PC-3 (cell line): ENCODE results near the gene SIX1. TPM values are rescaled to one million over a fixed set of nuclear protein-coding genes. Genes with fewer than 3 reads are reported as not detected.

ENCODE experiments used
- ATAC-seq: fragments of 200-7000 bp; cut with Tn5 transposase; 2 replicates; pipeline ENCODE4 v1.9.1; 2020; ENCODE audit warnings: mild to moderate bottlenecking, moderate library complexity
- BruUV-seq: library from RNA; stranded (reverse); fragments of 400-500 nt; replicated peaks from 2 replicates; lab custom pipeline; 2021; lab: Mats Ljungman, UMichigan
- CTCF ChIA-PET: fragments of 300-600 bp; sonication (Branson Sonifier 250); formaldehyde crosslinking; loops from one replicate; lab custom pipeline; 2022; ENCODE audit warnings: antibody characterized with exemption; lab: Charles Lee
- POLR2A ChIA-PET: fragments of 300-600 bp; sonication (Branson Sonifier 250); formaldehyde crosslinking; loops from one replicate; lab custom pipeline; 2022; ENCODE audit warnings: antibody characterized with exemption; ENCODE audit not compliant: unreplicated experiment; lab: Charles Lee
- DNase-seq: peaks from one replicate; pipeline ENCODE4 v3.0.0-alpha.2; 2015
- H2AFZ ChIP-seq: fragments of 300-600 bp; sonication (generic); 2 replicates; pipeline ENCODE4 v1.6.0; 2016; ENCODE audit warnings: antibody characterized with exemption, low read length
- H3F3A ChIP-seq: fragments of 300-600 bp; sonication (generic); one replicate; pipeline ENCODE4 v1.6.0; 2017; ENCODE audit warnings: antibody characterized with exemption, low read length, control low read depth, mild to moderate bottlenecking; ENCODE audit not compliant: unreplicated experiment
- H3K27ac ChIP-seq: fragments of 300-600 bp; sonication (generic); 2 replicates; pipeline ENCODE4 v1.5.1; 2016; ENCODE audit warnings: mild to moderate bottlenecking, low read length
- H3K27me3 ChIP-seq: fragments of 300-600 bp; sonication (generic); 2 replicates; pipeline ENCODE4 v1.6.1; 2016; ENCODE audit warnings: low read length, mixed read lengths
- H3K36me3 ChIP-seq: fragments of 300-600 bp; sonication (generic); 2 replicates; pipeline ENCODE4 v1.6.1; 2016; ENCODE audit warnings: low read depth, mixed run types, low read length, mixed read lengths
- H3K4me1 ChIP-seq: fragments of 300-600 bp; sonication (generic); 2 replicates; pipeline ENCODE4 v1.5.1; 2016; ENCODE audit warnings: low read length; ENCODE audit not compliant: insufficient read depth
- H3K4me2 ChIP-seq: fragments of 300-600 bp; sonication (generic); 2 replicates; pipeline ENCODE4 v1.6.0; 2016; ENCODE audit warnings: low read length
- H3K4me3 ChIP-seq: fragments of 300-600 bp; sonication (generic); 2 replicates; pipeline ENCODE4 v1.5.1; 2016; ENCODE audit warnings: mild to moderate bottlenecking, low read length, mixed read lengths
- H3K79me2 ChIP-seq: fragments of 300-600 bp; sonication (generic); 2 replicates; pipeline ENCODE4 v1.6.1; 2017; ENCODE audit warnings: low read length, mixed read lengths
- H3K9ac ChIP-seq: fragments of 300-600 bp; sonication (generic); 2 replicates; pipeline ENCODE4 v1.6.0; 2016; ENCODE audit warnings: mild to moderate bottlenecking, low read length
- H3K9me2 ChIP-seq: fragments of 300-600 bp; sonication (generic); replicated peaks from 2 replicates; pipeline ENCODE4 v1.6.1; 2016; ENCODE audit warnings: mixed run types, low read length, mixed read lengths
- H3K9me3 ChIP-seq: fragments of 300-600 bp; sonication (generic); 2 replicates; pipeline ENCODE4 v1.6.1; 2016; ENCODE audit warnings: low read length, mixed read lengths
- H4K20me1 ChIP-seq: fragments of 300-600 bp; sonication (generic); 2 replicates; pipeline ENCODE4 v1.6.1; 2016; ENCODE audit warnings: low read length, mixed read lengths
- EZH2 ChIP-seq: fragments of 300-600 bp; sonication (generic); IDR thresholded peaks from one replicate; pipeline ENCODE4 v1.6.1; 2017; ENCODE audit warnings: antibody characterized with exemption, mild to moderate bottlenecking, low read length; ENCODE audit not compliant: unreplicated experiment
- EZH2phosphoT487 ChIP-seq: fragments of 300-600 bp; sonication (generic); IDR thresholded peaks from 2 replicates; pipeline ENCODE4 v1.6.1; 2018; ENCODE audit warnings: mild to moderate bottlenecking, antibody characterized with exemption, low read length, borderline replicate concordance
- intact Hi-C: fragments of 100-400 bp; cut with micrococcal nuclease; formaldehyde crosslinking; loops from 2 replicates; pipeline ENCODE4 v1.9.0; 2023
- total RNA-seq: library from RNA; depleted of rRNA; stranded (reverse); fragments of >200 nt; gene quantifications from 2 replicates; pipeline ENCODE4 v1.2.3, GENCODE V29; 2014
- TF ChIP-seq, protein P1 (sequence below): fragments of 300-600 bp; sonication (generic); conservative IDR thresholded peaks from 2 replicates; pipeline ENCODE4 v1.5.1; 2017; ENCODE audit warnings: antibody characterized with exemption, low read depth, mild to moderate bottlenecking, low read length

The SIX1 gene
- total RNA-seq, 1 experiment from 2014 or later: 16.5 TPM

DNA sequence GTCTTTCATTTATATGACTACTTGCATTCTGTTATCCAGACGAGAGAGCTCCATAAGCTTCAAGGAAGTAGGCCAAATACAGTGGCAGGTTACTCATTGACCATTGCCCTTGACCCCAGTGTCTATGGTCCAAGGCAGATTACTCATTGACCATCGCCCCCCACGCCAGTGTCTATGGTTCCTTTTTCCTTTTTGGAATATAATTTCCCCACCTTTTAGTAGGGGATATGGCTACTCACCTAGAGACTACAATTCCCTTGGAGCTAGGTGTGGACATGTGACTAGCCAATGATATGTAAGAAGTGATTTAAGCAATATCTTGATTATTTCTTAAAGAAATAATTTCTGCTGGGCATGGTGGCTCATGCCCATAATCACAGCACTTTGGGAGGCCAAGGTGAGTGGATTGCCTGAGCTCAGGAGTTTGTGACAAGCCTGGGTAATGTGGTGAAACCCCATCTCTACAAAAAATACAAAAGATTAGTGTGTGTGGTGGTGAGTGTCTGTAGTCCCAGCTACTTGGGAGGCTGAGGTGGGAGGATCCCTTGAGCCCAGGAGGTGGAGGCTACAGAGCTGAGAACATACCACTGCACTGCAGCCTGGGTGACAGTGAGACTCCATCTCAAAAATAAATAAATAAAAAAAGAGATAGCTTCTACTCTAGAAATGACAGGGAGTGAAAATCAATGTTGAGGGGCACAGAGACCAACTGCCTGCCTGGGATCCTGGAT lies 42.3 kb upstream of the SIX1 start:
- ChIA-PET CTCF (no interaction called here), POLR2A (interaction anchor here (1.0 kb wide), 1 partner anchor 11 kb away, joined by 3 read pairs; no protein-coding TSS in a partner anchor)
- Histone ChIP-seq H3K4me2 (no peak overlapping the region), H3K79me2 (no peaks in the 10 kb centered on the region), H3K36me3 (no peaks in the 10 kb centered on the region), H3F3A (no peaks in the 10 kb centered on the region), H2AFZ (no peak overlapping the region), H3K9me2 (no peaks in the 10 kb centered on the region), H3K9ac (no peak overlapping the region), H4K20me1 (no peaks in the 10 kb centered on the region), H3K27ac (no peak overlapping the region), H3K9me3 (no peaks in the 10 kb centered on the region), H3K4me3 (no peak overlapping the region), H3K27me3 (no peaks in the 10 kb centered on the region), H3K4me1 (no peaks in the 10 kb centered on the region)
- no peak for DNase-seq
- intact Hi-C loops: no loop called here
- TF ChIP-seq, protein P1, sequence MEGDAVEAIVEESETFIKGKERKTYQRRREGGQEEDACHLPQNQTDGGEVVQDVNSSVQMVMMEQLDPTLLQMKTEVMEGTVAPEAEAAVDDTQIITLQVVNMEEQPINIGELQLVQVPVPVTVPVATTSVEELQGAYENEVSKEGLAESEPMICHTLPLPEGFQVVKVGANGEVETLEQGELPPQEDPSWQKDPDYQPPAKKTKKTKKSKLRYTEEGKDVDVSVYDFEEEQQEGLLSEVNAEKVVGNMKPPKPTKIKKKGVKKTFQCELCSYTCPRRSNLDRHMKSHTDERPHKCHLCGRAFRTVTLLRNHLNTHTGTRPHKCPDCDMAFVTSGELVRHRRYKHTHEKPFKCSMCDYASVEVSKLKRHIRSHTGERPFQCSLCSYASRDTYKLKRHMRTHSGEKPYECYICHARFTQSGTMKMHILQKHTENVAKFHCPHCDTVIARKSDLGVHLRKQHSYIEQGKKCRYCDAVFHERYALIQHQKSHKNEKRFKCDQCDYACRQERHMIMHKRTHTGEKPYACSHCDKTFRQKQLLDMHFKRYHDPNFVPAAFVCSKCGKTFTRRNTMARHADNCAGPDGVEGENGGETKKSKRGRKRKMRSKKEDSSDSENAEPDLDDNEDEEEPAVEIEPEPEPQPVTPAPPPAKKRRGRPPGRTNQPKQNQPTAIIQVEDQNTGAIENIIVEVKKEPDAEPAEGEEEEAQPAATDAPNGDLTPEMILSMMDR: no peak
- no peak for TF ChIP-seq EZH2
- TF ChIP-seq EZH2phosphoT487: no peak
- no peak for ATAC-seq
- BruUV-seq: no TSS peak

DNA sequence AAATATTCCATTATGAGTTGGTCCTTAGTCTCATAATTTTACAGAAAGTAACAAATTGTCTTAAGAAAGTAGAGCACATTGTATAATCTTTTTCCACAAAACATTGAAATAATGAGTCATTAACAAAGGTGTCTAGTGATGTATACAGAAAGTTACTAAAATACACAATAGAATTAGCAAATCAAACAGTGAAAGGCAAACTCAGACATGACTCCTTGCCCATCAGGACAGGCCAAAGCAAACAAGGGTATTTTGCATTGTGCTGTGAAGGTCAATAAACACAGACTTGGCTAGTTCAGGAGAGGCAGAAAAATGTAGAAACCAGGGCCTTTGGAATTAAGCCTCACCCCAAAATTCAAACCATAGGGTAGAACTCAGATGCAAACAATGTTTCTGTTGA lies 37.6 kb upstream of the SIX1 start:
- BruUV-seq: no TSS peak
- CTCF ChIA-PET: no interaction called here
- no peaks in the 10 kb centered on the region for H3K36me3 ChIP-seq
- no peak for DNase-seq
- peak; percentile 86 for ATAC-seq
- H3K9me3 ChIP-seq: no peaks in the 10 kb centered on the region
- no peak overlapping the region for H3K4me3 ChIP-seq
- H4K20me1 ChIP-seq: no peaks in the 10 kb centered on the region
- intact Hi-C loops: no loop called here
- no peak overlapping the region for H3K4me2 ChIP-seq
- H3K4me1 ChIP-seq: no peaks in the 10 kb centered on the region
- no peaks in the 10 kb centered on the region for H3F3A ChIP-seq
- no peak overlapping the region for H3K9ac ChIP-seq
- POLR2A ChIA-PET: no interaction called here
- H2AFZ ChIP-seq: 0 out of 2 replicates have a peak overlapping the region, but pooled peaks have one; percentile 19
- no peaks in the 10 kb centered on the region for H3K9me2 ChIP-seq
- no peaks in the 10 kb centered on the region for H3K79me2 ChIP-seq
- TF ChIP-seq EZH2: no peak
- no peak for TF ChIP-seq EZH2phosphoT487
- TF ChIP-seq, protein P1: no peak
- H3K27me3 ChIP-seq: no peaks in the 10 kb centered on the region
- H3K27ac ChIP-seq: no peak overlapping the region

DNA sequence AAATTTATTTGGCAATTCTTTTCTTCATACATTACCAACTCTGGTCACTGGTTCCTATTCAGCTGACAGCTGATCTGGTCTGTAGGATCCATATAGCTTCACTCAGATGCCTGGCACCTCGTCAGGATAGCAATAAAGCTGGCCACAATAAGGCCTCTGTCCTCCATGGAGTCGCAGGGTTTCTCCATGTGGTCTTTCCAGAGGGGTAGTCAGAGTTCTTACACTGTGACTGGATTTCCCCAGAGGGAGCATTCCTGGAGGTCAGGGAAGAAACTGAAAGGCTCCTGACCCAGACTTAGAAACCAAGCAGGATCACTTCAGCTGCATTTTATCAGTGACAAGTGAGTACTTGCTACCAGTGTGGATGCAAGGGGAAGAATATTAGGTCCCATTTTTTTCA lies 34.9 kb upstream of the SIX1 start:
- TF ChIP-seq EZH2 (no peak), EZH2phosphoT487 (no peak)
- TF ChIP-seq, protein P1: no peak
- no peak overlapping the region for H2AFZ ChIP-seq
- BruUV-seq: no TSS peak

More for the DNA sequence above, 34.9 kb upstream of the SIX1 start:
- Histone ChIP-seq H3K4me2 (no peak overlapping the region), H3F3A (no peaks in the 10 kb centered on the region), H3K9me2 (no peaks in the 10 kb centered on the region), H3K9me3 (no peaks in the 10 kb centered on the region), H3K36me3 (no peaks in the 10 kb centered on the region), H3K27ac (no peak overlapping the region), H3K9ac (no peak overlapping the region), H4K20me1 (no peaks in the 10 kb centered on the region), H3K27me3 (no peaks in the 10 kb centered on the region), H3K4me3 (no peak overlapping the region), H3K4me1 (no peaks in the 10 kb centered on the region), H3K79me2 (no peaks in the 10 kb centered on the region)
- intact Hi-C loops: no loop called here
- CTCF ChIA-PET: no interaction called here
- POLR2A ChIA-PET: interaction anchor here (0.5 kb wide), 1 partner anchor 37 kb away, joined by 8 read pairs; no protein-coding TSS in a partner anchor
- ATAC-seq (no peak), DNase-seq (no peak)
